Prostate gland (tissue), 2 donors: ENCODE results near the gene CA14.

Experiments
- POLR2AphosphoS5 ChIP-seq: sonication (generic); formaldehyde crosslinking; IDR thresholded peaks from one replicate; pipeline ENCODE4 v1.6.1; 2017; ENCODE audit warnings: antibody characterized with exemption
- TF ChIP-seq, protein P1 (sequence below), 4 experiments: fragments of 200-600 bp in 2 of 4; fragments of 450-650 bp in 2 of 4; sonication (generic) in 2 of 4; IDR thresholded peaks; 1 replicate in 3 of 4; 2 replicates in 1 of 4; pipeline ENCODE4 v1.5.1; 2016 to 2019; ENCODE audit warnings: antibody characterized with exemption in 4 of 4, mild to moderate bottlenecking in 2 of 4, moderate library complexity in 2 of 4

DNA sequence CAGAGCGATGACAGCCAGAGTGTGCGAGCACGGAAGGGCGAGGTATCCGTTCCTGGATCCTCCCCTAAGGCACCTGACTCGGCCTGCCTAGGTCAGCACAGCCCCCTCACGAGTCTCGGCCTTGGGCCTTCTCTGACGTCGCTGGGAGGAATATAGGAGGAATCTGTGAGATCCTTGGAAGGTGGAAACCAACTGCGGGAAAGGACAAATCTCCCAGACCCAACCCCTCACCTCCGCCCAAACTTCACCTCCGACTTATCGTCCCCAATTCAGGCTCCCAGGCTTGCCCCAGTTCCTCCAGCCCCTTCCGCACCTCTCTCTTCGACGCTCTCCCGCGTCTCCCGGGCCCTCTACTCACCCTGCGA, 10.7 kb downstream of the CA14 start:
- TF ChIP-seq POLR2AphosphoS5, result no peak
- TF ChIP-seq, protein P1, sequence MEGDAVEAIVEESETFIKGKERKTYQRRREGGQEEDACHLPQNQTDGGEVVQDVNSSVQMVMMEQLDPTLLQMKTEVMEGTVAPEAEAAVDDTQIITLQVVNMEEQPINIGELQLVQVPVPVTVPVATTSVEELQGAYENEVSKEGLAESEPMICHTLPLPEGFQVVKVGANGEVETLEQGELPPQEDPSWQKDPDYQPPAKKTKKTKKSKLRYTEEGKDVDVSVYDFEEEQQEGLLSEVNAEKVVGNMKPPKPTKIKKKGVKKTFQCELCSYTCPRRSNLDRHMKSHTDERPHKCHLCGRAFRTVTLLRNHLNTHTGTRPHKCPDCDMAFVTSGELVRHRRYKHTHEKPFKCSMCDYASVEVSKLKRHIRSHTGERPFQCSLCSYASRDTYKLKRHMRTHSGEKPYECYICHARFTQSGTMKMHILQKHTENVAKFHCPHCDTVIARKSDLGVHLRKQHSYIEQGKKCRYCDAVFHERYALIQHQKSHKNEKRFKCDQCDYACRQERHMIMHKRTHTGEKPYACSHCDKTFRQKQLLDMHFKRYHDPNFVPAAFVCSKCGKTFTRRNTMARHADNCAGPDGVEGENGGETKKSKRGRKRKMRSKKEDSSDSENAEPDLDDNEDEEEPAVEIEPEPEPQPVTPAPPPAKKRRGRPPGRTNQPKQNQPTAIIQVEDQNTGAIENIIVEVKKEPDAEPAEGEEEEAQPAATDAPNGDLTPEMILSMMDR (IDR thresholded peaks at IDR 0.05), result no peak
